Thyroid gland (tissue), 4 donors: ENCODE results near the gene SPEG.

Source experiments
- CTCF ChIP-seq, 6 experiments: fragments of 200-600 bp in 3 of 6; fragments of 450-650 bp in 3 of 6; sonication (generic) in 3 of 6; IDR thresholded peaks; one replicate each; pipeline ENCODE4 v1.5.1; 2016 to 2019; ENCODE audit warnings: antibody characterized with exemption in 6 of 6, mild to moderate bottlenecking in 2 of 6, inconsistent platforms in 1 of 6, moderate library complexity in 1 of 6
- POLR2A ChIP-seq, 2 donors: fragments of 450-650 bp; IDR thresholded peaks; one replicate each; pipeline ENCODE4 v1.6.1; 2017; ENCODE audit warnings: antibody characterized with exemption in 2 of 2, mild to moderate bottlenecking in 2 of 2, moderate library complexity in 1 of 2

- TF ChIP-seq CTCF (IDR thresholded peaks at IDR 0.05), result no peak
- no peak for TF ChIP-seq POLR2A (IDR thresholded peaks at IDR 0.05)
These were observed 62.3 kb downstream of the SPEG start for GRCh38 chr2:219496825-219497494.
